Measurements from ENCODE around the gene BAZ2A. TPM values are rescaled to one million over a fixed set of nuclear protein-coding genes. Genes with fewer than 3 reads are reported as not detected.

The BAZ2A gene
- total RNA-seq, 1 donor from 2014 or later: 105 TPM

DNA sequence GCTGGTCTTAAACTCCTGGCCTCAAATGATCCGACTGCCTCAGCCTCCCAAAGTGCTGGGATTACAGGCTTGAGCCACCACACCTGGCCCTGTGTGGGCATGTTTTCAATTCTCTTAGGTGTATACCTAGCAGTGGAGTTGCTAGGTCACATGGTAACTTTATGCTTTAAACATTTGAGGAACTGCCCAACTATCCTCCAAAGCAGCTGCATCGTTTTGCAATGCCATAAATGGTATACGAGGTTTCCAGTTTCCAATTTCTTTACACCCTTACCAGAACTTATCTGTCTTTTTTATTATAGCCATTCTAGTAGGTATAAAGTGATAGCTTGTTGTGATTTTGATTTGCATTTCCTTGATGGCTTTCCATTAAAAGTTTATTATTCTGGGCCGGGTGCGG, 83.4 kb downstream of the BAZ2A start:
- Mint-ChIP-seq H3K9me3 (ENCODE audit: unreplicated experiment) (no peaks in the 10 kb centered on the region), H3K27ac (ENCODE audit: unreplicated experiment) (no peak overlapping the region), H3K4me3 (ENCODE audit: unreplicated experiment) (no peak overlapping the region), H3K36me3 (ENCODE audit: low read depth, unreplicated experiment) (peaks cover 9% of the 10 kb centered on the region), H3K27me3 (ENCODE audit: low read depth, unreplicated experiment) (no peaks in the 10 kb centered on the region), H3K4me1 (ENCODE audit: low read depth, unreplicated experiment) (peaks cover under 1% of the 10 kb centered on the region)
- H3K4me1 ChIP-seq (ENCODE audit: insufficient read depth, low read length): no peaks in the 10 kb centered on the region
- H3K27me3 ChIP-seq (ENCODE audit: insufficient read depth, low read length): no peaks in the 10 kb centered on the region
- no peak overlapping the region for H3K4me3 ChIP-seq (ENCODE audit: insufficient read depth, low read depth, low read length)
- TF ChIP-seq, protein P1, sequence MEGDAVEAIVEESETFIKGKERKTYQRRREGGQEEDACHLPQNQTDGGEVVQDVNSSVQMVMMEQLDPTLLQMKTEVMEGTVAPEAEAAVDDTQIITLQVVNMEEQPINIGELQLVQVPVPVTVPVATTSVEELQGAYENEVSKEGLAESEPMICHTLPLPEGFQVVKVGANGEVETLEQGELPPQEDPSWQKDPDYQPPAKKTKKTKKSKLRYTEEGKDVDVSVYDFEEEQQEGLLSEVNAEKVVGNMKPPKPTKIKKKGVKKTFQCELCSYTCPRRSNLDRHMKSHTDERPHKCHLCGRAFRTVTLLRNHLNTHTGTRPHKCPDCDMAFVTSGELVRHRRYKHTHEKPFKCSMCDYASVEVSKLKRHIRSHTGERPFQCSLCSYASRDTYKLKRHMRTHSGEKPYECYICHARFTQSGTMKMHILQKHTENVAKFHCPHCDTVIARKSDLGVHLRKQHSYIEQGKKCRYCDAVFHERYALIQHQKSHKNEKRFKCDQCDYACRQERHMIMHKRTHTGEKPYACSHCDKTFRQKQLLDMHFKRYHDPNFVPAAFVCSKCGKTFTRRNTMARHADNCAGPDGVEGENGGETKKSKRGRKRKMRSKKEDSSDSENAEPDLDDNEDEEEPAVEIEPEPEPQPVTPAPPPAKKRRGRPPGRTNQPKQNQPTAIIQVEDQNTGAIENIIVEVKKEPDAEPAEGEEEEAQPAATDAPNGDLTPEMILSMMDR (IDR thresholded peaks at IDR 0.05; ENCODE audit: insufficient read depth, low read depth, low read length): no peak
- H3K79me2 ChIP-seq (ENCODE audit: insufficient read depth, low read length): peaks cover 83% of the 10 kb centered on the region
- no peaks in the 10 kb centered on the region for H3K36me3 ChIP-seq (ENCODE audit: insufficient read depth, low read length)
- FAIRE-seq (no peak), DNase-seq (ENCODE audit: low read depth) (no peak)
- H3K27ac ChIP-seq (ENCODE audit: low read depth, low read length): no peak overlapping the region
- H3K9me3 ChIP-seq (ENCODE audit: insufficient read depth, low read depth, low read length): no peaks in the 10 kb centered on the region
- H3K4me2 ChIP-seq (ENCODE audit: low read length): no peak overlapping the region
- peaks cover 61% of the 10 kb centered on the region for H4K20me1 ChIP-seq (ENCODE audit: insufficient read depth, low read length)
- no peak overlapping the region for H2AFZ ChIP-seq (ENCODE audit: low read depth, low read length)
- H3K9ac ChIP-seq (ENCODE audit: low read length): no peak overlapping the region

Other genes starting within 250 kb of the BAZ2A start
- gene TIMELESS, start 180.9 kb downstream of the BAZ2A start, total RNA-seq: 7.3 and 8.5 TPM in 2 replicates
- not detected in 2 replicates for gene MIP, start 175.7 kb downstream of the BAZ2A start, total RNA-seq
- gene SPRYD4, start 161.7 kb downstream of the BAZ2A start, total RNA-seq: 1.6 and 2.0 TPM in 2 replicates
- gene GLS2, start 142.2 kb downstream of the BAZ2A start, total RNA-seq: 0.94 and 1.1 TPM in 2 replicates
- gene RBMS2, start 108.5 kb downstream of the BAZ2A start, total RNA-seq: 88.3 and 111 TPM in 2 replicates
- 714 and 731 TPM in 2 replicates for gene ATP5F1B, start 15.7 kb upstream of the BAZ2A start, total RNA-seq
- gene PTGES3, start 58.0 kb upstream of the BAZ2A start, total RNA-seq: 206 and 226 TPM in 2 replicates
- 632 and 680 TPM in 2 replicates for gene NACA, start 95.0 kb upstream of the BAZ2A start, total RNA-seq
- gene PRIM1, start 122.0 kb upstream of the BAZ2A start, total RNA-seq: 2.1 and 2.6 TPM in 2 replicates
- gene HSD17B6, start 133.0 kb upstream of the BAZ2A start, total RNA-seq: 1.9 and 5.1 TPM in 2 replicates

All from astrocyte (in vitro differentiated cells and primary cell).